ENCODE measurements around the gene OR52I2.

DNA sequence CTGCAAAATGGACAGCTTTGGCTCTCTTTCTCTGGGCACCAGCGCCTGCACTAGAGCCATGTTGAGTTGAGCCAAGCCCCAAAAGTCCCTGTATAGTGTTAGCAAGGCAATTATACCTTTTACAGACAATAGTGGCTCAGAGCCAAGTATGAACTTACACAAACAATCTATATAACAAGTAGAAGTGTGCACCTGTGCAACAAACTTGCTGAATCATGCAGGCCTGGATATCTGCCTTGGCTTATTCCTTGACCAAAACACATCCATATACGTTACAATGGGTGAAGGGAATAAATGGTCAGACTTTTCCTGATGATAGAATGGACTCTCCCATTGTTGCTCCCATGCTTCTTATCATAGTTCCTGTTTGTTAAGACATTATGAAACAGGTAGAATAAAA is 3.8 kb upstream of the OR52I2 start:
- TF ChIP-seq EZH2 (IDR thresholded peaks at IDR 0.05; ENCODE audit: borderline replicate concordance, low read depth, low read length, severe bottlenecking): no peak
- TF ChIP-seq, protein P1, sequence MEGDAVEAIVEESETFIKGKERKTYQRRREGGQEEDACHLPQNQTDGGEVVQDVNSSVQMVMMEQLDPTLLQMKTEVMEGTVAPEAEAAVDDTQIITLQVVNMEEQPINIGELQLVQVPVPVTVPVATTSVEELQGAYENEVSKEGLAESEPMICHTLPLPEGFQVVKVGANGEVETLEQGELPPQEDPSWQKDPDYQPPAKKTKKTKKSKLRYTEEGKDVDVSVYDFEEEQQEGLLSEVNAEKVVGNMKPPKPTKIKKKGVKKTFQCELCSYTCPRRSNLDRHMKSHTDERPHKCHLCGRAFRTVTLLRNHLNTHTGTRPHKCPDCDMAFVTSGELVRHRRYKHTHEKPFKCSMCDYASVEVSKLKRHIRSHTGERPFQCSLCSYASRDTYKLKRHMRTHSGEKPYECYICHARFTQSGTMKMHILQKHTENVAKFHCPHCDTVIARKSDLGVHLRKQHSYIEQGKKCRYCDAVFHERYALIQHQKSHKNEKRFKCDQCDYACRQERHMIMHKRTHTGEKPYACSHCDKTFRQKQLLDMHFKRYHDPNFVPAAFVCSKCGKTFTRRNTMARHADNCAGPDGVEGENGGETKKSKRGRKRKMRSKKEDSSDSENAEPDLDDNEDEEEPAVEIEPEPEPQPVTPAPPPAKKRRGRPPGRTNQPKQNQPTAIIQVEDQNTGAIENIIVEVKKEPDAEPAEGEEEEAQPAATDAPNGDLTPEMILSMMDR (IDR thresholded peaks at IDR 0.05; ENCODE audit: borderline replicate concordance, extremely low read depth, low read length, poor library complexity, severe bottlenecking): no peak

Data from DND-41 (cell line).